Upper lobe of left lung (tissue), 4 donors: ENCODE results near the gene FHIT.

Source experiments
- CTCF ChIP-seq, 6 experiments: fragments of 450-650 bp in 4 of 6; fragments of 200-600 bp in 2 of 6; sonication (generic) in 2 of 6; IDR thresholded peaks; one replicate each; pipeline ENCODE4 v1.5.1; 2016 to 2019; ENCODE audit warnings: antibody characterized with exemption in 6 of 6
- POLR2AphosphoS5 ChIP-seq, 2 donors: sonication (generic); formaldehyde crosslinking; IDR thresholded peaks; one replicate each; pipeline ENCODE4 v1.5.1; 2017; ENCODE audit warnings: antibody characterized with exemption in 2 of 2

DNA sequence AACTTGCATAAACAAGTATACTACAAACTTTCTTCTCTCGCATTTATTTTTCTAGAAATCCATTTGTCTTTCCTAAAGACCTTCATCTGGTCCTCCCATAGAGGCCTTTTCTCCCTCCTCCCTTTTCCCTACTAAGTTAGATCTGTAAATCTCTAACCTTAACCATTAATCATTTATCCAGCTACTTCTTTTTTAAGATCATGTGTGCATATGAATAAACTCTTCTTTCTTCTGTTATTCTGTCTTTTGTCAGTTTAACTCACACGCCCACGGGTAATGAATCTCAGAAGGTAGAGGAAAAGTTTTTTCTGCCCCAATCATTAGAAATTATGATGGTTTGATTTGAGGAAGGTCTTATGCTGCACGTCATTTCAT lies 48.7 kb upstream of the FHIT start:
- TF ChIP-seq POLR2AphosphoS5 (IDR thresholded peaks at IDR 0.05) (no peak), CTCF (IDR thresholded peaks at IDR 0.05) (no peak)
